Measurements from ENCODE around the gene HSPA2.
A peak's percentile ranks its signal among the peaks of the same experiment; 100 is the strongest.
"Not testable (repeated sequence)": the region's sequence is repeated elsewhere in the genome, so short reads cannot be mapped to it uniquely, and the experiment has no call there.

HSPA2 gene

DNA sequence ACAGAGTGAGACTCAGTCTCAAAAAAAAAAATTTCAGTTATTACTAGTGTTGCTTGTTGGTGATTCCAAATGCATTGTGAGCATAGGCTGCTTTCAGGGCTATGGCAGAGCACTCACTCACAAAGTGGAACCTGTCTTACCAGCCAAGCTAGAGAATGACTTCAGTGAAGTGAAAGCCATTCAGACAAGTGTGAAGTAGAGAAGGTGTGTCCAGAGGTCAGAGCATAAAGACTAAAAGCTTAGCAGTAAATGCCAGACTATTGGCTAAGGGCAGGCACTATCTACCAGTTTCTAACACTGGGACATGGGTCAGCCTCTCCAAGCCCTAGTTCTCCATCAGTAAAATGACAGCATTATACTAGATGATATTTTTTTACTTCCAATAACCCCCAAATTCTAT, 21.9 kb downstream of the HSPA2 start:
- DNase-seq (ENCODE audit: low spot score) = no peak

DNA sequence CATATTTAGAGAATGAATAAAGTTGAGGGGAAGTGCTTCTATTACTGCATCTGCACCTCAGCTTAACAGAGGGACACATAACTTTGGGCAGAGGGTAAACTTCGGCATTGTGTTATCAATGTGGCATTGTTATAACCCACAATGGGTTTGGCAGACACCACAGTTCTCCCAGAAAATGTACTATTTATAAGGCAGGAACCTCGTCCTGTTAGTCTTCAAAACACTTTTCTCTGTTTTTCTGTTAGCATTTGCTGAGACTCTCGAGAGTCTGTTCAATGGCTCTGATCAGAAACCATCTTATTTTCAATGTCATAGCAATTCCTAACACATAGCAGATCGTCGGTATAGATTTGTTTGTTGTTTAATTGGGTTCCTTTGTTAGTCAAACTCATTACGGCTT, 23.2 kb downstream of the HSPA2 start:
- peak; percentile 92 for DNase-seq (ENCODE audit: low spot score)

DNA sequence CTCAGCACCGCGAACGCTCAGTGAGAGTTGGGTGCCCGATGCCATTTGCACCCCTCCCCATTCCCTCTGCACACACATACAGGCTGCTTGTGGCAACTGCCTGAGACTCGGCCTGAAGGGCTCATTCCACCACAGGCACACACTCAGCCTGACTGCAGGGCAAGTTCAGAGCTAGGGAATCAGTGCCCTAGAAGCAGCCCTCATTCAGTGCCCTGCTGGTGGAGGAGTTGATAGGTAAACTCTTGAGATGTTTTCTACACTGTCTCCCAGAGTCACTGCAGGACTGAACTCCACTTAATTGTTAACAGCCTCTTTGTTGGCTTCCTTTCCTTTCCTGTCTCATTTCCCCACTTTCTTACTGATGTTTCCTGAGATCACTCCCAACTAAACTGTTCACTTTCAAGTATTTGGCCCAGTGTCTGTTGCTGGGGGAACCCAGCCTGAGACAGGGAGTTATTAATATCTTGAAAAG, 26.1 kb downstream of the HSPA2 start:
- DNase-seq (ENCODE audit: low spot score) = no peak

DNA sequence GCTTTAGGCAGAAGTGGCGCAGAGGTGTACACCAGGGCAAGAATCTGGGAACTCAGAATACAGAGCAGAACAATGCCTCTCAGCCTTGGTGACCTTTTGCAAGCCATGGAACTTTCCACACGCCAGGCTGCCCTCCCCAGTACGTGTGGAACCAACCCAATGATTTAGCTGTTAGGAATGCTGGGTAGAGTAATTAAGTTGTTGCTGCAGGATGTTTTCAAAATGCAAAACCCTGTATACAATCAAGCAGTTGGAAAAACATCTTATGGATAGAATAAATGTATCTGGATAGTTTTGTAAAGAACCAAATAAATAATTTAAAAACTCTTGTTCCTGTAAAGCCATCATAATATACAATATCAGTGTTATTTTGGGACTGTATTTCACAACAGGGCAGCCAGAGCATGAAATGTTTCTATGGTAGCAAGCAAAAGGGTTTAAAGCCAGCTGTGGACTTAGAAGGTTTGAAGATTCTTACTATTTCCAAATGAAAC, 28.6 kb downstream of the HSPA2 start:
- DNase-seq (ENCODE audit: low spot score) = peak; percentile 80

DNA sequence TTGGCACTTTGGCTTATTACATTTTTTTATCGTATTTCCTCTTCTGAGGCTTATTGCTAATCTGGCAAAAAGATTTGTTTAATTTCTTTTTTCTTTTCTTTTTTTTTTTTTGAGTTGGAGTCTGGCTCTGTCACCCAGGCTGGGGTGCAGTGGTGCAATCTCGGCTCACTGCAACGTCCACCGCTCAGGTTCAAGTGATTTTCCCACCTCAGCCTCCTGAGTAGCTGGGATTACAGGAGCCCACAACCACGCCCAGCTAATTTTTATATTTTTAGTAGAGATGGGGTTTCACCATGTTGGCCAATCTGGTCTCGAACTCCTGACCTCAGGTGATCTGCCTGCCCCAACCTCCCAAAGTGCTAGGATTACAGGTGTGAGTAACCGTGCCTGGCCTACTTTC, 29.1 kb downstream of the HSPA2 start:
- not testable (repeated sequence) for DNase-seq (ENCODE audit: low spot score)

DNA sequence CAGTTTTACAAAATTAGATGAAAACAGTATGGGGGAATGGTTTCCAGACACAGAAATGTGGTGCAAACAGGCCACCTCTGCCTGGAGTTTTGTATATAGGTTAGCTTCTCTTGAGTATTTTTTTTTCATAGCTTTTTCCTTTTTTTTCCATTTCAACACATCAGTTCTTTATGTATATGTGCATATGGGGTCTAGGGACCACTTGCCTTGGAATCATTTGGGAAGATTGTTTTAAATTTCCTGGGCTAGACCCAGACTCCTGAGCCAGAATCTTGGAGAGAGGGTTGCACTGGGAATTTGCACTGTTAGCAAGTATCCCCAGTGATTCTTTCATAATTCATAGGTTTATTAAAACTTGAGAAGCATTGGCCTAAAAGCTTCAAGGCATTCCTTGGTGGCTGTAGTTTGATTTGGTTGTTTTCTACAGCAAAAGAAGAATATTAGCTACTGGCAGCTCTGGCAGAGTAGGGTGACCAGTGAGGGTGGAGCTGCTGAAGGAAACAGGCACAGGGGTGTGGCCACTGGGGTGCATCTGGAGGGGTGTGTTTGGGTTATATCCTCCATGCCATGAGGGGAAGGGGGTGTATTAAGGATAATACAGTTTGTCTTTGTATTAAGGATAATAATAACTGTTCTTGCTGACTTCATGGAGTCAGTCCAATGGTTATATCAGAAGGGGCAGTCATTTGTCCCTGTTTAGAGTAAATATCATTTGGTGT, 32.0 kb downstream of the HSPA2 start:
- DNase-seq (ENCODE audit: low spot score) = no peak

DNA sequence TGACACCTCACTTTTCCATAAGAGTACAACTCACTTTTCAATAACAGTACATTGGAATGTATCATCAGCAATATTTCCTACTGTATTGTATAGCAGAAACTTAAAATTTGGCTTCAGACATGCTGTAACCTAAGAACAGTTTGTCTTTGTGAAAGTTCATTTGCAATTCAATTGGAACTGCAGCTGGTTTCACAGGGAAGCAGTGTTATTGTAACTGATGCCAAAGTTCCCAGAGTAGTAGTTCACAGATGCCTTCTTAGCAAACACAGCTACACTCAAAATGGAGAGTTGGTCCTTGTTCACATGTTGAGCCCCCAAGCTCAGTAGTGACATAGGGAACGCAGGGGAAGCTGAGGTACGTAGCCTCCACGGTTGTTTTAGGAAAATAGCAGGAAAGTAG, 32.6 kb downstream of the HSPA2 start:
- peak; percentile 99 for DNase-seq (ENCODE audit: low spot score)

DNA sequence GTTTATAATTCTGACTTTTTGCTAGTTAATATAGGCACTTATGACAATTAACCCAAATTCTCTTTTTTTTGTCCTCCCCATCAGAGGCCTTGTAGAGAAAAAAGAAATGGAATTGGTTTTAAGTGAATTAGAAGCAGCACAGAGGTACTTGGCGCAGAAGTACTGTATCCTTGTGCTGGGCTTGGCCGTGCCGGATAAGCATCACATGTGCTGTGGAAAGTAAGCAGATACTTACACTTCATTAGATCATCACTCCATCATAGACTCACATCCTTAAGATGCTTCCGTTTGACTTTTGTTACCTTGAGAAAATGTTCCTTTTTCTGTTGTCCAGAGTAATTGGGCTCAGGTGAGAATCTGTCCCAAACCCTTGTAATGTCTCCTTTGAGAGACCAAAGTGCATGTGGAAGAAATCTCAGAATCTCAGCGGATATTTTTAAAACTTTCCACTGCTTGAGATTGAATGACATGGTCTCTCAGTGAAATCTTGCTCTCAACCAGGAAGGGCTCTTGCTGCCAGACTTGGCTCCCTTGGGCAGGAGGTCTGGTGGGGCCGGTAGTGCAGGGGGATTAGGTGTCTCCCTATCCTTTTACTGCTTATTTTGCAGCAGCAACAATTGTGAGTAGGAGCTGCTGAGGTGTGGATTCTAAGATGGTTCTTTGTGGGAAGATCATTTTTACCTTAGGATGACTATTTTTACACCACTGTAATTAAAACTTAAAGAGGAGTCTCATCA, 34.0 kb downstream of the HSPA2 start:
- DNase-seq (ENCODE audit: low spot score) = no peak

DNA sequence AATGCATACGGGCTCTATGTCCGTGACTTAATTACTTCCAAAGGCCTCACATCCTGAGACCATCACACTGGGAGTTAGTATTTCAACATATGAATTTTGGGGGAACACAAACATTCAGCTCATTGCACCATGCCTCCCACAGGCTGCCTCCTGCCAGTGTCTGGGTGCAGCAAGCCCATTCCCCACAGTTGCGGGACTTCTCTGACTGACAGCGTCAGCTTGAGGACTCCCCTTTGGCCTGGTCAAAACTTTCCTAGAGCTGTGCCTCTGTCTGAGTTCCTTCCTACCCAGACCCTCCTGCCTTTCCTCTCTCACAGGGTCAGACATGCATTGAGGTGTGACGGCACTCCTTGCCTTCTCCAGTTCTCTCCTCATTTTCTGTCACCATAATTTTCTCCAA, 36.7 kb downstream of the HSPA2 start:
- no peak for DNase-seq (ENCODE audit: low spot score)

DNA sequence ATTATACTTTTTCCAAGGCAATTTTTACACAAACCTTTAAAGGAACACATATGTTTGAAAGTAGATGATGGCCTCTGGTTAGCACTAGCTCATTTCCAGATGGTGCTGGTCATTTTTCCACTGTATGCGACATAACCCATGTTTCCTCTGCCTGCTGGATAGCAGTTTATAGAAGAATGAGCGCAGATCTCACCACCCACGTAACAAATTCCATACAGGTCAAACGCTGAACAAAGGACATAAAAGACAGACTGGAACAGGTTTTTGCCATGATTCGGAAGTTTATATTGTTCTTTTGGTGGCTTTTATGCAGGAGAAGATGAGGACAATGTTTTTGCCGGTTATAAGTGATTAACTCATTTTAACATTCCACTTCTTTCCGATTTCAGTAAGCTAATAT, 39.9 kb downstream of the HSPA2 start:
- DNase-seq (ENCODE audit: low spot score) = no peak

DNA sequence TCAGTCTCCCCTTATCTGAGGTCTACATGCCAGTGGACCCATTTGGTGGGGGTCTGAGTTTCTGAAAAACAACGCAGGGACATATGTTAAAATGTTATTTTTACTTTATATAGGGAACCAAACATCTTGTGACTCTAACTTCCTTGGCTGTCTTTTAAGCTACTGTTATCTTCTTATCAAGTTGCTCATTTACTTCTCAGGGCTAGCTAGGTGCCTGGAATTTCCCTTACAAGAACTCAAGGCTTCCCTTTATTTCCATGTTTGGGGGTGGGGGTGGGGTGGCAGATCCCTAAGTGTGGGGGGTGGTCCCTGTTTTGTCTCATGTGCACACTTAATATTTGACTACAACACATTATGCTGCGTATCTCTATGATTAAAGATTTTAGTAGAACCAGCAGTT, 40.8 kb downstream of the HSPA2 start:
- no peak for DNase-seq (ENCODE audit: low spot score)

DNA sequence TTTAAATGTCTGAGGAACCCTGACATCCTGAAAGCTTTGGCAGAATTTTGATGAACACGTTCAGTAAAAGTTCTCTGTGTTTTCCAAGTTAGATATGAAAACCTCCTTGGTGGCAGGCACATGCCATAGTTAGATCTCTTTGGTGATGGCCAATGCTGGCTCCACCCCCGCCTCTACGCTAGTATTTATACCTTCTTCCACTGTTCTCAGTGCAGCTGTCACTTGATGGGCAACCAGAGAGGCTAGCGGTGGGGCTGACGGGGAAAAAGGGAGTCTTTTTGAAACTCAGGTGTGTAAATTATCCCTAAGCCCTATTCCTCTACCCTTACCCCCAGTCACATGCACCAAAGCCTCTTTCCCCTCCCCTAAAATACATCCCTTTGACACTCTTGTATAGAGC, 41.3 kb downstream of the HSPA2 start:
- DNase-seq (ENCODE audit: low spot score) = no peak

DNA sequence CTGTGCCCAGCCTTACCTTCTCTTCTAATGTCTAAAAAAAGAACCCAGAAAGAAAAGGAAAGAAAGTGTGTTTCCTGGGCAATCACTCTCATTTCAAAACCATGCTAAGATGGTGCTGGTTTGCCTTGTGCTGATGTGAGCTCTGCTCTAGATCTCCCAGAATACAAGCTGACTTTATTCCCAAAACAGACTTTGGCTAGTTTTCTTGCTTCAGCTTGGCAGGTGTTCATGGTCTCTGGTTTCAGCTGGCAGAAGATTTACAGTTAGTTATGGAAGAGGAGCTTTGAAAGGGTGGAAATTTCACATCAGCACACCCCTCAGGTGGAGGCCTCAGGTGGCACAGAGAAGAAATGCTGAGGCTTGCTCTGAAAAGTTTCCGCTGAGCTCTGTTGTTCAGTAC, 43.6 kb downstream of the HSPA2 start:
- DNase-seq (ENCODE audit: low spot score) = no peak

DNA sequence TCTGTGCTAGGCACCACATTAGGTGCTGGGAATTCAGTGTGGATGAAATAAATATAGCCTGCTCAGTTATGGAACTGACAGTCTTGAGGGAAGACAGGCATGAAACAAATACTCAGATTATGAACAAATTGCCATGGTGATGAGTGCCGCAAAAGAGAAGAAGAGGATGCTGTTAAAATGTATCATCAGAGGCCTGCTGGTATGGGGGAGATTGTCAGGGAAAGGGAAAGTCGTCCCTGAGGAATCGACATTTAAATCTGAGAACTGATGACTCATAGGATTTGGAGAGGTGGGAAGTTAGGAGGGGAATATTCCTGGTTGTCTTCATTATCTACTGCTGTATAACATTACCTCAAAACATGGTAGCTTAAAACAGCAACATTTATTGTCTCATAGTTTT, 51.3 kb downstream of the HSPA2 start:
- no peak for DNase-seq (ENCODE audit: low spot score)
